Lung (tissue), 12 donors: ENCODE data around the gene RALB. TPM values are rescaled to one million over a fixed set of nuclear protein-coding genes. Genes with fewer than 3 reads are reported as not detected.
"Not testable (repeated sequence)": the region's sequence is repeated elsewhere in the genome, so short reads cannot be mapped to it uniquely, and the experiment has no call there.

Source experiments
- ATAC-seq: fragments of 200-7000 bp; cut with Tn5 transposase; one replicate; pipeline ENCODE4 v1.9.1; 2020; ENCODE audit warnings: moderate number of reproducible peaks; ENCODE audit not compliant: insufficient read depth, low FRiP score
- DNase-seq, 3 donors: peaks; one replicate each; pipeline ENCODE4 v3.0.0-alpha.2; 2013 to 2017
- H3K27ac ChIP-seq, 2 donors: one replicate each; pipeline ENCODE4 v1.5.1; 2013; ENCODE audit warnings: mild to moderate bottlenecking in 2 of 2, moderate library complexity in 2 of 2, control low read depth in 1 of 2, inconsistent platforms in 1 of 2, low read depth in 1 of 2, low read length in 1 of 2
- H3K27me3 ChIP-seq, 3 donors: one replicate each; pipeline ENCODE4 v1.5.1; 2013; ENCODE audit warnings: low read length in 2 of 3; ENCODE audit not compliant: control insufficient read depth in 3 of 3, insufficient read depth in 3 of 3
- H3K36me3 ChIP-seq, 4 donors: one replicate each; pipeline ENCODE4 v1.5.1; 2013; ENCODE audit warnings: low read length in 4 of 4, mild to moderate bottlenecking in 1 of 4, moderate library complexity in 1 of 4; ENCODE audit not compliant: control insufficient read depth in 4 of 4, insufficient read depth in 4 of 4
- H3K4me1 ChIP-seq, 5 donors: one replicate each; pipeline ENCODE4 v1.5.1; 2013; ENCODE audit warnings: low read length in 5 of 5, mild to moderate bottlenecking in 2 of 5, moderate library complexity in 1 of 5; ENCODE audit not compliant: control insufficient read depth in 5 of 5, insufficient read depth in 5 of 5
- H3K4me3 ChIP-seq: one replicate; pipeline ENCODE4 v1.5.1; 2013; ENCODE audit warnings: mild to moderate bottlenecking, control low read depth, moderate library complexity
- H3K9ac ChIP-seq, 2 donors: one replicate each; pipeline ENCODE4 v1.5.1; 2013; ENCODE audit warnings: low read length in 2 of 2, control low read depth in 1 of 2; ENCODE audit not compliant: insufficient read depth in 1 of 2
- H3K9me3 ChIP-seq, 4 donors: one replicate each; pipeline ENCODE4 v1.5.1; 2013; ENCODE audit warnings: low read length in 3 of 4, mild to moderate bottlenecking in 1 of 4, moderate library complexity in 1 of 4; ENCODE audit not compliant: control insufficient read depth in 4 of 4, insufficient read depth in 3 of 4
- CTCF ChIP-seq: IDR thresholded peaks from 2 replicates; pipeline ENCODE4 v1.5.1; 2012; ENCODE audit warnings: mild to moderate bottlenecking; ENCODE audit errors: control extremely low read depth, extremely low read depth
- WGBS, 2 donors: extraction: QIAGEN DNeasy Blood & Tissue Kit; methylation state at CpG; one replicate each; pipeline ENCODE4 v1.1.7; 2013; 5-methylcytosine and 5-hydroxymethylcytosine counted together
- polyA plus RNA-seq, 2 donors: library from polyadenylated mRNA; stranded (reverse); fragments of 200-250 nt; gene quantifications; one replicate each; pipeline ENCODE4 v1.2.1, GENCODE V29; 2013
- total RNA-seq, 2 donors: library from RNA; depleted of rRNA in 1 of 2; stranded (reverse); fragments of >200 nt in 1 of 2; gene quantifications; one replicate each; pipeline ENCODE4 v1.2.1, GENCODE V29; 2014 to 2021
- donor health status: control.
- donor health status: control.
- donor health status: Bipolar disorder and iron deficiency.
- donor health status: healthy.
- donor health status: DM: yes; HTN: yes; CAD: no.

The RALB gene
- total and polyA plus RNA-seq, 4 donors, result 34.6 to 111 (median 77.1) TPM

GRCh38 chr2:120308038-120308910 is 55.6 kb downstream of the RALB start:
- no peaks in the 10 kb centered on the region for H3K27me3 ChIP-seq
- H3K36me3 ChIP-seq, result peaks cover 0 to 8% (median 0%) of the 10 kb centered on the region in 4 donors
- H3K4me1 ChIP-seq, result peaks cover 0 to 8% (median 4%) of the 10 kb centered on the region in 5 donors
- no peak overlapping the region for H3K9ac ChIP-seq
- no peak for DNase-seq
- H3K9me3 ChIP-seq, result no peaks in the 10 kb centered on the region
- no peak for TF ChIP-seq CTCF
- ATAC-seq, result no peak
- H3K27ac ChIP-seq, result no peak overlapping the region
- WGBS, 2 donors, result 91 to 97% methylated on average over 16 of the region's 16 CpGs
- no peak overlapping the region for H3K4me3 ChIP-seq

DNA sequence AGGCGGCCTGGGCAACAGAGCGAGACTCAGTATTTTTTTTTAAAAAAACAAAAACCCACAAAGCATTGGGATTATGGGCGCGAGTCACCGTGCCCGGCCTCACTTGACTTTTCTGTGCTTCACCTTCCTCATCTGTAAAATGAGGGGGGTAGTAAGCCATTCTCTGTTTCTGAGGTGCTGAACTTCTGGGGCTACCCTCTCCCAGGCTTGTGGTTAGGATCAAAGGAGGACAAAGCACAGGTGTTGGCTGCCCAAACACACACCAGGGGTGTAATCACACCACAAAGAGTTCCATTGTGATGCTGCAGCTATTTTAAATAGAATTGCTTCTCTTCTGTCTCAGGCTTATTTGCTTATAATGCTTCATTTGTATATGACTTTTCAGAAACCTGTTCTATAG is 57.5 kb downstream of the RALB start:
- no peak for DNase-seq
- H3K27me3 ChIP-seq, result peaks cover 0 to 6% (median 4%) of the 10 kb centered on the region in 3 donors
- TF ChIP-seq CTCF, result no peak
- no peak for ATAC-seq
- H3K36me3 ChIP-seq, result peaks cover 0 to 3% (median 0%) of the 10 kb centered on the region in 4 donors
- H3K4me3 ChIP-seq, result no peak overlapping the region
- H3K4me1 ChIP-seq, result peaks cover 0 to 16% (median 4%) of the 10 kb centered on the region in 5 donors
- H3K9ac ChIP-seq, result no peak overlapping the region
- 92 to 96% methylated on average over 6 of the region's 6 CpGs for WGBS, 2 donors
- H3K9me3 ChIP-seq, result no peaks in the 10 kb centered on the region
- H3K27ac ChIP-seq, result no peak overlapping the region

- H3K9me3 ChIP-seq, H3K9ac ChIP-seq, DNase-seq, H3K27ac ChIP-seq, H3K4me3 ChIP-seq, H3K27me3 ChIP-seq, H3K36me3 ChIP-seq, ATAC-seq: not testable (repeated sequence)
- H3K4me1 ChIP-seq, result peaks cover 0 to 16% (median 4%) of the 10 kb centered on the region in 5 donors
- 93 to 94% methylated on average over 8 of the region's 8 CpGs for WGBS, 2 donors
Measured at GRCh38 chr2:120310841-120311240, 58.2 kb downstream of the RALB start.

GRCh38 chr2:120312076-120312475 is 59.4 kb downstream of the RALB start:
- DNase-seq, result no peak
- no peak overlapping the region for H3K9ac ChIP-seq
- WGBS, 2 donors, result 79 to 95% methylated on average over 6 of the region's 6 CpGs

More at GRCh38 chr2:120312076-120312475, 59.4 kb downstream of the RALB start:
- Histone ChIP-seq H3K4me3 (no peak overlapping the region), H3K27ac (no peak overlapping the region), H3K36me3 (no peaks in the 10 kb centered on the region), H3K27me3 (peaks cover 0 to 6% (median 4%) of the 10 kb centered on the region in 3 donors), H3K4me1 (peaks cover 0 to 16% (median 4%) of the 10 kb centered on the region in 5 donors), H3K9me3 (no peaks in the 10 kb centered on the region)
- no peak for ATAC-seq
- no peak for TF ChIP-seq CTCF
